NOMO-1 treated with dmso at 0.1 percent for 144 hours (cell line): ENCODE data around the gene CPO.
A peak's percentile ranks its signal among the peaks of the same experiment; 100 is the strongest.
"Not testable (repeated sequence)": the region's sequence is repeated elsewhere in the genome, so short reads cannot be mapped to it uniquely, and the experiment has no call there.

Experiments used
- DNase-seq: peaks from one replicate; lab custom pipeline; 2025; ENCODE audit not compliant: unreplicated experiment; lab: John Stamatoyannopoulos, UW

CPO gene, protein sequence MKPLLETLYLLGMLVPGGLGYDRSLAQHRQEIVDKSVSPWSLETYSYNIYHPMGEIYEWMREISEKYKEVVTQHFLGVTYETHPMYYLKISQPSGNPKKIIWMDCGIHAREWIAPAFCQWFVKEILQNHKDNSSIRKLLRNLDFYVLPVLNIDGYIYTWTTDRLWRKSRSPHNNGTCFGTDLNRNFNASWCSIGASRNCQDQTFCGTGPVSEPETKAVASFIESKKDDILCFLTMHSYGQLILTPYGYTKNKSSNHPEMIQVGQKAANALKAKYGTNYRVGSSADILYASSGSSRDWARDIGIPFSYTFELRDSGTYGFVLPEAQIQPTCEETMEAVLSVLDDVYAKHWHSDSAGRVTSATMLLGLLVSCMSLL

DNA sequence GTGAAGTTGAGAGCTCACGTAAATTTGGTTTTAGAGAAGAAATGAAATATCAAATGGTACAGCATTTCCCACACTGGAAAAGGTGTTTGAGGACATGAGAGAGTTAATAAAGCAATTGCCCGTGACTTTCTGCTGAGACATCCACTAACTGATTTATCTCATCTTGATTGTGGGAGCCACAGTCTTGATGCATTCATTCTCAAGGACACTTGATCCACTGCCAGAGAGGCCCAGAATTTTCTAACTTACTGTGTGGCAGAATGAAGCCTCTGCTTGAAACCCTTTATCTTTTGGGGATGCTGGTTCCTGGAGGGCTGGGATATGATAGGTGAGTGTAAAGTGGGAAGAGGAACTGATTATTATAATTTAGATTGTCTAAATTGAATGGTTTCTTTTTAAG is at the start of gene CPO:
Gene CPO, plus strand, starts transcription at position 179 of the 400 bp plus-strand sequence. Its CDS starts 82 bp downstream, at position 261.
- no peak for DNase-seq

GRCh38 chr2:206890179-206890578 is 49.1 kb upstream of the CPO start:
- DNase-seq, result no peak

- no peak for DNase-seq
These were observed 48.4 kb upstream of the CPO start for GRCh38 chr2:206890926-206891325.

GRCh38 chr2:206915121-206915520 is 24.2 kb upstream of the CPO start:
- DNase-seq, result no peak

- DNase-seq, result no peak
These were observed 21.1 kb upstream of the CPO start for GRCh38 chr2:206918263-206918662.

DNA sequence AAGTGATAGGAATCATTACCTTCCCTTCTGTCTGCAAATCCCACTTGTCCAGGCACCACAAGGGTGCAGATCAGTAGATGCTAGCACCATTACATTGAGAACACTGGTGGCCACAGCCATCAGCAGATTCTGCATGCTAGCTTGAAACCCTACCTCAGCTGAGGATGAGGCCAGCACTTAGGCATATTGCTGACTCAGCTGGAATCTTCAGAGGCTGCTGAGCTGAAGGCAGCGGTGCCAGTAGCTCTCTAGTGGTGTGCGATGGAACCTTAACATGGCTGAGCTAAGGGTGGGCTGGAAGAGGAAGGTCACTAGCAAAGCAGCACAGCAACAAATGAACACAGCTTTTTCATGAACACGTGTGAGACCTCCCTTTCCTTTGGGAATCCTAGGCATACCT is 19.0 kb upstream of the CPO start:
- no peak for DNase-seq

- DNase-seq, result no peak
These were observed 18.4 kb upstream of the CPO start for GRCh38 chr2:206920951-206921350.

DNA sequence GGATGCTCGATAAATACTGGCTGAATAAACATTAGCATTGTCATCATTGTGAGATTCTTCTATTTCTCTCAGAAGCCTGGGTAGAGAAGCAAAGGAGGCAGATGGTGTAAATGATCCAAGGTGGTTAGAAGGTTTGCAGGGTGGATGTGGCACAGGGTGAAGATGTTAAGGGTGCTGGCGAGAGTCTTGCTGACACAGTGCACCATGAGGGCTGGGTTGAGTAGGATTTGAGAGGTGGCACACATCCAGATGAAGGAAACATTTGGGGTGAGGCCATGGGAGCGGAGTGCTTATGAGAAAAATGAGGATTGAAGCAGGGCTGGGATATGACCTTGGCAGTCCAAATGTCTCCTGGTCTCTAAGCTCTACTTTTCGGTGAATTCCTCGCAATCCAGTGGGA is 17.8 kb upstream of the CPO start:
- DNase-seq, result no peak

DNA sequence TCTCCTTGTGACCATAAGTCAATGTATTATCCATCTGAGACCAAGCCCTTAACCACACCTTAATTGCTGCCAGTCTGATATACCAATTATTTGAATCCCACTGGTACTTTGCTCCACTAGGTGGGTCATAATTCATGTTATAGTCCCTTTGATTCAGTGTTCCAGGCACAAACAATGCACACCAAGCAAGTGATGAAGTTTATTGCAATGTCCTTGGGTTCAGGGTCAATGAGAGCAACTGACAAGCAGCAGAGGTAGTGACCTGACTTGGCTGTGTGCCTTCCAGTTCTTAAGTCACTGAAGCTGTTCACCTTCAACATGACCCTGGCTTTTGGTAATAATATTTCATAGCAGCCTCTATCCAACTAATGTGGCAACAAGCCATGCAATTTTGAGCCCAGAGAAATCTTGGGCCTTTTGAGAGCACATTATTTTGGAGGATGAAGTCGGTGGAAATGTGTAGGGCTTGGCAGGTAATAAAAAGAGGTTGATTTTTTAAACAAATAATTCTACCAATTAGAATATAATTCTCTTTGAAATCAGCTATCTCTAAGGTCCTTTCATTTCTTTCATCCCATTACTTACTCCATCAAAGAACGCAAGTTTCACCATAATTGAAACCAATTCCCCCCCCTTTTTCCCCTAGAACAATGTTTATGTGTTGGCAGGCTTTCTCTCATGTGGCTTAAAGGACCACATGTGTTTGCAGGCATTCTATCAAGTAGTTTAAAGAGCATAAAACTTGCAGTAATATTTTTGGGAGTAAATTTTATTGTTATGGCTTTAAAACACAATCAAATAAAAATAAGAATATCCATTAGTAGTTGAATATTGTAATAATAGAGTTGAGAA is 3.1 kb upstream of the CPO start:
- no peak for DNase-seq

GRCh38 chr2:206936843-206937230 is 2.5 kb upstream of the CPO start:
- no peak for DNase-seq

DNA sequence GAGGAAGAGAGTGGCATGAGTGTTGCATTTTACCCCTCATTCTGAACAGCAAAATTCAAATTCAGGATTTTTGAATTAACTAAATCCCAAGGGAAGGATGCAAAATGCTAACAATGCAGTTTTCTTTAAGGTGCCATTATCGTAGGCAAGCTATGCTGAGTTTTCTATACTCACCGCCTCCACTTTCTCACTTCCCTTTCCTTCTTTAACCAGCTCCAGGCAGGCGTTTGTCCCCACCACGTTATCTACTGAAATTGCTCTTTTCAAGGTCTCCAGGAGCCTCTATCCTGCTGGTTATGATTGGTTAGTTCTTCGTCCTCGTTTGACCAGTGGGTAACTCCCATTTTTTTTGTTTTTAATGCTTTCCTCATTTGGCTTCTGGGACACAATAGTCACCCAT is 1.8 kb upstream of the CPO start:
- DNase-seq, result no peak

- DNase-seq, result no peak
These were observed 1.2 kb downstream of the CPO start for GRCh38 chr2:206940546-206940945.

- DNase-seq, result no peak
These were observed 3.5 kb downstream of the CPO start for GRCh38 chr2:206942592-206943478.

DNA sequence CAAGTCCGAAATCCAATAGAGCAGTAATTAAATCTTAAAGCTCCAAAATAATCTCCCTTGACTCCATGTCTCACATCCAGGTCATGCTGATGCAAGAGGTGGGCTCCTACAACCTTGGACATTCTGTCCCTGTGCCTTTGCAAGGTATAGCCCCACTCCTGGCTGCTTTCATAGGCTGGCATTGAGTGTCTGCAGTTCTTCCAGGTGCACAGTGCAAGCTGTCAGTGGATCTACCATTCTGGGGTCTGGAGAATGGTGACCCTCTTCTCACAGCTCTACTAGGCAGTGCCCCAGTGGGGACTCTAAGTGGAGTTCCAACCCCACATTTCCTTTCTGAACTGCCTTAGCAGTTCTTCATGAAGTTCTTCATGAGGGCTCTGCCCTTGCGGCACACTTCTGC is 14.1 kb downstream of the CPO start:
- DNase-seq, result not testable (repeated sequence)

- no peak for DNase-seq
These were observed 15.9 kb downstream of the CPO start for GRCh38 chr2:206955253-206955652.

DNA sequence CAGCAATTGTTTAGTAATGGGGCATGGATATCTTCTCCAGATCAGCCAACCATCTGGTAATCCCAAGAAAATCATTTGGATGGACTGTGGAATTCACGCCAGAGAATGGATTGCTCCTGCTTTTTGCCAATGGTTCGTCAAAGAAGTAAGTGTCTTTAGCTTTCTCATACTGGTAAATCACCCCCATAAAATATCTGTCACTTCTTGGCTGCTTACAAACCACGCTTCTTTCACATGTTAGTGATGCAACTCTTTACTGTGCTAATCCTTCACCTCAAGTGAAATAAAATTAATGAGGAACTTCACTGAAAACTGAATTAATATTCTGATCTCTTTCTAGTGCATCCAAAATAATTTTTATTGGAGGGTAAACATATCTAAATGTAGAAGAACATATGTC is 18.9 kb downstream of the CPO start:
- DNase-seq, result peak; percentile 30

GRCh38 chr2:206962966-206963365 is 23.6 kb downstream of the CPO start:
- no peak for DNase-seq

DNA sequence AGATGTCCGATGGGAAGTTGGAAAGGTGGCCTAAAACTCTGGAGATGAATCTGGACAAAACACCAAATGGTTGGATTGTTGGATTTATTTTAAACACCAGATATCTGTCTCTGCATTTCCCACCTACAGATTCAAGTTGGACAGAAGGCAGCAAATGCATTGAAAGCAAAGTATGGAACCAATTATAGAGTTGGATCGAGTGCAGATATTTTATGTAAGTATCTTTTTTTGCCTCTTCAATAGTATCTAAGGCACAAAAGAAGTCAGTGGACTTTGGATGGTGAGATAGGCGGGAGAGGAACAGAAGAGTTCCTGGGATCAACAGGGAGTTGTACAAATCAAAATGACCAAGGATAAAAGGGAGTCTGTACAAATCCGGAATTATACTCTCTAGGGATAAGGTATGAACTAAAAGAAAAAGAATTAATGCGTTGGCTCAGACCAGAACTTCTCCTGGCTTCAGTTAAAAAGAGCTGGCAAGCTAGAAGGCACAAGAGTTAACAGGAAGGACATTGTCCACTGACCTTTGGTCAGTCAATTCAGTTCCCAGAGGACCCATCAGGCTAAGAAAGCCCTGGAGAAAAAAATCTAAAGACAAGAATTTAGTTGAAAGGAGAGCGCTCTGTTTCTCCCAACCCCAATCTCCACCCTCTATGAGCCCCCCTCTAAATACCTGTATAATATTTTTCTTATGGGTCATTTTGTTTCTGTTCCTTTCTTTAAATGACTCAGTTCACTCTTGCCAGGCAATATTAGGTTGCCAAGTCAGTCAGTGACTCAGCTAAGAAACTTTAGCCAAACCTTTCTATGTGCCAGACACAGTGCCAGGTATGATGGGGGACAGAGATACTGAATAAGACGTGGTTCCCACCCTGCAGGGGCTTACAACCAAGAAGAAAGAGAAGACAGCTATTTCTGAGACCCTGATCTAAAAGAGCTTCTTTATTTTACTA is 29.1 kb downstream of the CPO start:
- no peak for DNase-seq

DNA sequence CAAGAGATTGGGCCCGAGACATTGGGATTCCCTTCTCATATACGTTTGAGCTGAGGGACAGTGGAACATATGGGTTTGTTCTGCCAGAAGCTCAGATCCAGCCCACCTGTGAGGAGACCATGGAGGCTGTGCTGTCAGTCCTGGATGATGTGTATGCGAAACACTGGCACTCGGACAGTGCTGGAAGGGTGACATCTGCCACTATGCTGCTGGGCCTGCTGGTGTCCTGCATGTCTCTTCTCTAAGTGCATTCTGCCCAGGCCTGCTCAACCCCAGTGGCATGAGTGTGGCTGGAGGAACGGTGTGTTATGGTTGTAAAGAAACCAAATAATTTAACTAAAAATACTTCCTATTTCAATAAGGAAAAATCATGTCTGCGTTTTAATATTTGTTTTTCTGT is 29.9 kb downstream of the CPO start:
- DNase-seq, result no peak
